Activated CD8-positive, alpha-beta memory T cell treated with anti-CD3 and anti-CD28 coated beads for 4 hours (primary cell): Measurements from ENCODE around the gene SPACA6.
"Not testable (repeated sequence)": the region's sequence is repeated elsewhere in the genome, so short reads cannot be mapped to it uniquely, and the experiment has no call there.

Experiments used
- DNase-seq, 2 donors: peaks; one replicate each; pipeline ENCODE4 v3.0.0-alpha.2; 2020; ENCODE audit warnings: low read depth in 2 of 2

SPACA6 gene

GRCh38 chr19:51733742-51734522, 40.8 kb downstream of the SPACA6 start:
- no peak for DNase-seq

DNA sequence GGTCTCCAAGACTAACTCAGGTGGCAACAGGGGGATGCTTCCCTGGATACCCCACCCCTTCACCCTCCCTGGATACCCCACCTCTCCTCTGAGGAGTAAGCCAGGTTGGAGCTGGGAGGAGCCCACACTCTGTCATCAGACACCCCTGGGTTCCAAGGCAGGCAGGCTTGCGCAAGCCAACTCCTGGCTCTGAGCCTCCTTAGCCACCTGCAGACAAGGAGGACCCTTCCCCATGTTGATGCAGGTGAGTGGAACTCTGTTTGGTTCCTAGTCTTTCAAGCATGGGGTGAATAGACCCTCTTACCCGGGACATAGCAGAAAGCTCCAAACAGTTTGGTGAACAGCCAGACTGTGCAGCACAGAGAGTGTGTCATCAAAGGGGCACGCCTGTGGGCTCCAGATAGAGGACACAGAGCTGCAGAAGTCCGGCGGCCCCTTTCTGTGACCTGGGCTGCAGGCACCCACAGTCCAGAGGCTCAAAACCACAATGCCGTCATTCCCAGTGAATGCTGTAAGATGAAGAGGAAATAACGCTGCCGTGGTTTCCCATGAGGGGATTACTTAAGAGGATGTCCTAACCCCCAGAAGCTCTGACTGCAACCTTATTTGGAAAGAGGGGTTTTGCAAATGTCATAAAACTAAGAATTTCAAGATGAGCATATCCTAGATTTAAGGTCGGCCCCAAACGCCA, 42.8 kb downstream of the SPACA6 start:
- no peak for DNase-seq

DNA sequence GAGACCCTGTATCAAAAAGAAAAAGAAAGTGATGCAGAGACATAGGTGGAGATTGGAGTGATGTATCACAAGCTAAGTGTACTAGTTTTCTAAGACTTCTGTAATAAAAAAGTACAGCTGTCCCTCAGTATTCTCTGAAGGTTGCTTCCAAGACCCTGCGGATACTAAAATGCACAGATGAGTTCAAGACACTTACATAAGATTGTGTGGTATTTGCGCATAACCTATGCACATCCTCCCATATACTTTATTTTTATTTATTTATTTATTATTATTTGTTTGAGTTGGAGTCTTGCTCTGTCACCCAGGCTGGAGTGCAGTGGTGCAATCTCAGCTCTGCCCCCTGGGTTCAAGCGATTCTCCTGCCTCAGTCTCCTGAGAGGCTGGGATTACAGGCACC, 44.3 kb downstream of the SPACA6 start:
- DNase-seq: no peak

GRCh38 chr19:51737924-51738323, 44.8 kb downstream of the SPACA6 start:
- no peak for DNase-seq

DNA sequence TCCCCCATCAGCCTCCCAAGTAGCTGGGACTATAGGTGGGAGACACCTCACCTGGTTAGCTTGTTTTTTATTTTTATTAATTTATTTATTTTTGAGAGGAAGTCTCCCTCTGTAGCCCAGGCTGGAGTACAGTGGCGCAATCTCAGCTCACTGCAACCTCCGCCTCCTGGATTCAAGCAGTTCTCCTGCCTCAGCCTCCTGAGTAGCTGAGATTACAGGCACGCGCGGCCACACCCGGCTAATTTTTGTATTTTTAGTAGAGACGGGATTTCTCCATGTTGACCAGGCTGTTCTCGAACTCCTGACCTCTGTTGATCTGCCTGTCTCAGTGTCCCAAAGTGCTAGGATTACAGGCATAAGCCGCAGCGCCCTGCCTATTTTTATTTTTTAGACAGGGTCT, 45.4 kb downstream of the SPACA6 start:
- DNase-seq: not testable (repeated sequence)

GRCh38 chr19:51739466-51740213, 46.5 kb downstream of the SPACA6 start:
- no peak for DNase-seq

GRCh38 chr19:51740356-51740755, 47.2 kb downstream of the SPACA6 start:
- DNase-seq: no peak

DNA sequence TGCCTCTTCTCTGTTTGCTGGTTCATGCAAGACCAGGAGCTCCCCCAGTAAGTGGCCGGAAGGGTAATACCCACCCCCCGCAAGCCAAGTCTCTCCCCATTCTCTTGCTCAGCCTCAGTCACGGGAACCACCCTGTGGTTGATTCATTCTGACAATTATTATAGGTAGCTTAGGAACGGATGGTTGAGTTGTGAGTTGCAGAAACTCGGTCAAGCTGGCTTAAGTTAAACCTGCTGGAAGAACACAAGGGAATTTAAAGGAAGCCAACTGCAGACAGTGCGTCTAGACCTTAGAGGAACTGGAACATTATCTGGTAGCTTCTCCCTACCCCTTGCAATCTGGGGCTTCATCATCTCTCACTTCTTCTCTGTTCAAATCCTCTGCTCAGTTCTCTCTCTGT, 49.7 kb downstream of the SPACA6 start:
- DNase-seq: no peak

DNA sequence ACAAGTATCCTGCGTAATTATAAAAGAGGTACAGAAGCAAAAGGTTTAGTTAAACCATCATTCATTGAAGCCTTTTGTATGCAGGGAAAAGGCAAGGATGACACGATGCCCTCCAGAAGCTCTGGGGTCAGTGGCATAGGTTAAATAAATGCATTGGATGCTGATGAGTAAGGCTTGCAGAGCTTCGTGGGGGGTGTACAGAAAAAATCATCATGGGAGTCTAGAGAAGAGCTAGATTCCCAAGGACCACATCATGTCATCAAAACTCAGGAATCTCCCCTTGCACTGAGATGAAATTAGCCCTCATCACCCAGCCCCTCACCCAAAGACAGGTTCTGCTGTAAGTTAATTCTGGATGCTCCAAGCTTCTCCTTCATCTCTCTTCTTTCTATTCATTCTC, 50.3 kb downstream of the SPACA6 start:
- DNase-seq: no peak

DNA sequence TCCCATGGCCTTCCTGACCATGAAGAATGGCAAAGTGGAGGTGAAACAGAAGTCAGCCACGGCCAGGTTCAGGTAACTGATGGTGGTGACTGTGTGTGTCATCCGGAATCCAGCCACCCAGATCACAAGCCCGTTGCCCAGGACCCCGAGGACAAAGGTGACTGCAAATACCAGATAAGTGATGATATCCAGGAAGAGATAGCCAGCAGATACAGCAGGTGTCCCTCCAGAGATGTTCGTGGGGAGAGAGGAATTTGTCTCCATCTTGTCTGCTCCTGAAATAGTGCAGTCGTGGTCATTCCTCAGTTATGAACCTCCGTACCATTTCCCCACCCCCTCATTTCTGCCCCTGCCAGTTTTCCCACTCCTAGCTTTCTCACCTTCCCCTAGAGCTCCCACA, 53.6 kb downstream of the SPACA6 start:
- no peak for DNase-seq

GRCh38 chr19:51749979-51750378, 56.8 kb downstream of the SPACA6 start:
- DNase-seq: no peak

- no peak for DNase-seq
These were observed 57.4 kb downstream of the SPACA6 start for GRCh38 chr19:51750400-51751094.

DNA sequence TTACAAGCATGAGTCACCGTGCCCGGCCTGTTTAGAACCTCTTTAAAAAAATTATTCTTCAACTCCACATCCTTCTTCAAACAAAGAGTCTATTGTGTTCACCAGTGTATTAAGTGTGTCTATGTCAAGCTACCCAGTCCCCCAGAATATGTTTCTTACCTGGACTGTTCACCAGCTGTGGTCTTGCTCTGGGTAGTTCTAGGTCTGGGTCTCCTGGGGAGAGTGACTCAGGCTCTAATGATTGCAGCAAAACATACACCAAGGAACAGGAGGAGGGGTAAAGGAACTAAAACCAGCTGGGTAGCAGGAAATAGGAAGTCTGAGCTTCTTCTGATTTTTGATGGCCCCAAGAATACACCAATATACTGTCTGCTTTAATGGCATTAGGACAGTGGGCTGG, 58.5 kb downstream of the SPACA6 start, which contains the start of gene FPR1:
Gene FPR1, minus strand, starts transcription at position 224 of the 400 bp plus-strand sequence. CDS start 4,884 bp downstream, outside the sequence.
- DNase-seq: no peak

GRCh38 chr19:51754109-51754508, 61.0 kb downstream of the SPACA6 start:
- DNase-seq: no peak

- DNase-seq: no peak
These were observed 61.6 kb downstream of the SPACA6 start for GRCh38 chr19:51754770-51755169.
